Hippocampal formation (tissue), 2 donors: ENCODE data around the gene CACNA2D3.
"Not testable (repeated sequence)": the region's sequence is repeated elsewhere in the genome, so short reads cannot be mapped to it uniquely, and the experiment has no call there.

Experiments
- DNase-seq, 2 donors: peaks; one replicate each; lab custom pipeline; 2025; lab: John Stamatoyannopoulos, UW

The CACNA2D3 gene

GRCh38 chr3:54122324-54123002, at the start of gene CACNA2D3:
TSS of gene CACNA2D3 (plus strand) at chr3:54122552.
- DNase-seq, result no peak

- DNase-seq, result no peak
Observed at GRCh38 chr3:54073386-54073785, 49.0 kb upstream of the CACNA2D3 start.

GRCh38 chr3:54079314-54079713, 43.0 kb upstream of the CACNA2D3 start:
- no peak for DNase-seq

- no peak for DNase-seq
Observed at GRCh38 chr3:54079730-54080325, 42.5 kb upstream of the CACNA2D3 start.

- no peak for DNase-seq
Observed at GRCh38 chr3:54083921-54084320, 38.4 kb upstream of the CACNA2D3 start.

GRCh38 chr3:54085936-54086335, 36.4 kb upstream of the CACNA2D3 start:
- DNase-seq, result no peak

GRCh38 chr3:54086652-54087405, 35.5 kb upstream of the CACNA2D3 start:
- no peak for DNase-seq

- no peak for DNase-seq
Observed at GRCh38 chr3:54087581-54088410, 34.6 kb upstream of the CACNA2D3 start.

- no peak for DNase-seq
Observed at GRCh38 chr3:54093491-54094248, 28.7 kb upstream of the CACNA2D3 start.

- DNase-seq, result no peak
Observed at GRCh38 chr3:54094926-54095325, 27.4 kb upstream of the CACNA2D3 start.

- DNase-seq, result no peak
Observed at GRCh38 chr3:54099381-54099780, 23.0 kb upstream of the CACNA2D3 start.

- no peak for DNase-seq
Observed at GRCh38 chr3:54104084-54104483, 18.3 kb upstream of the CACNA2D3 start.

- not testable (repeated sequence) for DNase-seq
Observed at GRCh38 chr3:54116129-54116528, 6.2 kb upstream of the CACNA2D3 start.

GRCh38 chr3:54120657-54121413, 1.5 kb upstream of the CACNA2D3 start:
- DNase-seq, result no peak

GRCh38 chr3:54121414-54122323, 683 bp upstream of the CACNA2D3 start:
- no peak for DNase-seq

GRCh38 chr3:54123003-54123775, 837 bp downstream of the CACNA2D3 start:
- no peak for DNase-seq

GRCh38 chr3:54123776-54124196, 1.4 kb downstream of the CACNA2D3 start:
- DNase-seq, result no peak

- no peak for DNase-seq
Observed at GRCh38 chr3:54125300-54125699, 2.9 kb downstream of the CACNA2D3 start.

GRCh38 chr3:54126551-54126950, 4.2 kb downstream of the CACNA2D3 start:
- no peak for DNase-seq
